Measurements from ENCODE around the gene COPS3. TPM values are rescaled to one million over a fixed set of nuclear protein-coding genes. Genes with fewer than 3 reads are reported as not detected.

The COPS3 gene
- total RNA-seq, 1 experiment from 2014 or later, result 73.6 TPM

DNA sequence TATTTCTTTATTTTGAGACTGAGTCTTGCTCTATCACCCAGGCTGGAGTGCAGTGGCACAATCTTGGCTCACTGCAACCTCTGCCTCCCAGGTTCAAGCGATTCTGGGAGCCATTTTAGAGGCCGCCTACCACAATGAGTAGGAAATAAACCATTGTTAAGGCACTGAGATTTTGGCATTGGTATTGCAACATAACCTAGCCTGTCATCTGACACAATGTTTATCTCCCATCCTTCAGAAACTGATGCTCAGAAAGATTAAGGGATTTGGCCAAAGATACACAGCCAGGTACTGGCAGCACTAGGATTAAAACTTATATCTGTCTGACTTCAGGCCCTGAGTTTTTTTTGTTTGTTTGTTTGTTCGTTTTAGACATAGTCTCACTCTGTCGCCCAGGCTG lies 8.0 kb upstream of the COPS3 start:
- POLR2A ChIA-PET, result no interaction called here
- CTCF ChIA-PET, result no interaction called here
- H3K36me3 ChIP-seq (ENCODE audit: control insufficient read depth, insufficient read depth, low read length), result no peaks in the 10 kb centered on the region
- no peaks in the 10 kb centered on the region for H3K4me1 ChIP-seq (ENCODE audit: control insufficient read depth, insufficient read depth, low read length)
- in situ Hi-C loops (cut with HindIII; ENCODE audit: low pct_unique_long_range_greater_than_20kb, low sequenced_read_pairs) (no loop called here), intact Hi-C loops (cut with micrococcal nuclease; ENCODE audit: unreplicated experiment) (no loop called here)
- BruUV-seq (replicated peaks), result no TSS peak
- TF ChIP-seq TCF7L2 (IDR thresholded peaks at IDR 0.05; ENCODE audit: low read depth, low read length) (no peak), POLR2AphosphoS5 (IDR thresholded peaks at IDR 0.05; ENCODE audit: low read depth, low read length) (no peak), SIN3A (IDR thresholded peaks at IDR 0.05; ENCODE audit: borderline replicate concordance, insufficient read depth, low read depth, low read length) (no peak)
- TF ChIP-seq, protein P1, sequence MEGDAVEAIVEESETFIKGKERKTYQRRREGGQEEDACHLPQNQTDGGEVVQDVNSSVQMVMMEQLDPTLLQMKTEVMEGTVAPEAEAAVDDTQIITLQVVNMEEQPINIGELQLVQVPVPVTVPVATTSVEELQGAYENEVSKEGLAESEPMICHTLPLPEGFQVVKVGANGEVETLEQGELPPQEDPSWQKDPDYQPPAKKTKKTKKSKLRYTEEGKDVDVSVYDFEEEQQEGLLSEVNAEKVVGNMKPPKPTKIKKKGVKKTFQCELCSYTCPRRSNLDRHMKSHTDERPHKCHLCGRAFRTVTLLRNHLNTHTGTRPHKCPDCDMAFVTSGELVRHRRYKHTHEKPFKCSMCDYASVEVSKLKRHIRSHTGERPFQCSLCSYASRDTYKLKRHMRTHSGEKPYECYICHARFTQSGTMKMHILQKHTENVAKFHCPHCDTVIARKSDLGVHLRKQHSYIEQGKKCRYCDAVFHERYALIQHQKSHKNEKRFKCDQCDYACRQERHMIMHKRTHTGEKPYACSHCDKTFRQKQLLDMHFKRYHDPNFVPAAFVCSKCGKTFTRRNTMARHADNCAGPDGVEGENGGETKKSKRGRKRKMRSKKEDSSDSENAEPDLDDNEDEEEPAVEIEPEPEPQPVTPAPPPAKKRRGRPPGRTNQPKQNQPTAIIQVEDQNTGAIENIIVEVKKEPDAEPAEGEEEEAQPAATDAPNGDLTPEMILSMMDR (IDR thresholded peaks at IDR 0.05), result no peak
- TF ChIP-seq, protein P2, sequence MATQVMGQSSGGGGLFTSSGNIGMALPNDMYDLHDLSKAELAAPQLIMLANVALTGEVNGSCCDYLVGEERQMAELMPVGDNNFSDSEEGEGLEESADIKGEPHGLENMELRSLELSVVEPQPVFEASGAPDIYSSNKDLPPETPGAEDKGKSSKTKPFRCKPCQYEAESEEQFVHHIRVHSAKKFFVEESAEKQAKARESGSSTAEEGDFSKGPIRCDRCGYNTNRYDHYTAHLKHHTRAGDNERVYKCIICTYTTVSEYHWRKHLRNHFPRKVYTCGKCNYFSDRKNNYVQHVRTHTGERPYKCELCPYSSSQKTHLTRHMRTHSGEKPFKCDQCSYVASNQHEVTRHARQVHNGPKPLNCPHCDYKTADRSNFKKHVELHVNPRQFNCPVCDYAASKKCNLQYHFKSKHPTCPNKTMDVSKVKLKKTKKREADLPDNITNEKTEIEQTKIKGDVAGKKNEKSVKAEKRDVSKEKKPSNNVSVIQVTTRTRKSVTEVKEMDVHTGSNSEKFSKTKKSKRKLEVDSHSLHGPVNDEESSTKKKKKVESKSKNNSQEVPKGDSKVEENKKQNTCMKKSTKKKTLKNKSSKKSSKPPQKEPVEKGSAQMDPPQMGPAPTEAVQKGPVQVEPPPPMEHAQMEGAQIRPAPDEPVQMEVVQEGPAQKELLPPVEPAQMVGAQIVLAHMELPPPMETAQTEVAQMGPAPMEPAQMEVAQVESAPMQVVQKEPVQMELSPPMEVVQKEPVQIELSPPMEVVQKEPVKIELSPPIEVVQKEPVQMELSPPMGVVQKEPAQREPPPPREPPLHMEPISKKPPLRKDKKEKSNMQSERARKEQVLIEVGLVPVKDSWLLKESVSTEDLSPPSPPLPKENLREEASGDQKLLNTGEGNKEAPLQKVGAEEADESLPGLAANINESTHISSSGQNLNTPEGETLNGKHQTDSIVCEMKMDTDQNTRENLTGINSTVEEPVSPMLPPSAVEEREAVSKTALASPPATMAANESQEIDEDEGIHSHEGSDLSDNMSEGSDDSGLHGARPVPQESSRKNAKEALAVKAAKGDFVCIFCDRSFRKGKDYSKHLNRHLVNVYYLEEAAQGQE (IDR thresholded peaks at IDR 0.05; ENCODE audit: insufficient read depth in 1 of 2, low read depth in 2 of 2, low read length in 1 of 2), result no peak
- H3K27ac ChIP-seq (ENCODE audit: low read length), result no peak overlapping the region
- no peaks in the 10 kb centered on the region for H3K9me3 ChIP-seq (ENCODE audit: control insufficient read depth, insufficient read depth, low read depth, low read length)
- DNase-seq (ENCODE audit: low read depth, low spot score), result no peak
- H3K4me3 ChIP-seq (ENCODE audit: low read depth in 2 of 2, low read length in 2 of 2), result no peak overlapping the region
- no peak for ATAC-seq
- H3K27me3 ChIP-seq (ENCODE audit: control insufficient read depth, insufficient read depth, low read length), result no peaks in the 10 kb centered on the region

DNA sequence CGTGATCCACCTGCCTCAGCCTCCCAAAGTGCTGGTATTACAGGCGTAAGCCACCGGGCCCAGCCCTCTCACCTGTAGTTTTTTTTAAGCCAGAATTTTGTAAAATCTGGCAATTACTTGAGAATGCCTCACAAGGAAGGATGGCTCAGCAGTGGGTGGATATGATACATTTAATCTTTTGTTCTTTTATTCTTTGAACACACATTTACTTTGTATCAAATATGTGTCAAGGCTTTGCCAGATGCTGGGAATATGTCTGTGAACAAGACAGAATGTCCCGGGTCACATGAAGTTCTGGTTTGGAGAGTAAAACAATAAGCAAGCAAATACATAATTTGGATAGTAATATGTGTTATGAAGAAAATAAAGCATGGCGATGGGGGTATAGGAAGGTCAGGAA lies 4.9 kb upstream of the COPS3 start:
- POLR2A ChIA-PET, result no interaction called here
- TF ChIP-seq, protein P1 (IDR thresholded peaks at IDR 0.05), result no peak
- no peak for TF ChIP-seq POLR2AphosphoS5 (IDR thresholded peaks at IDR 0.05; ENCODE audit: low read depth, low read length)
- no peak for TF ChIP-seq SIN3A (IDR thresholded peaks at IDR 0.05; ENCODE audit: borderline replicate concordance, insufficient read depth, low read depth, low read length)
- TF ChIP-seq TCF7L2 (IDR thresholded peaks at IDR 0.05; ENCODE audit: low read depth, low read length), result no peak
- TF ChIP-seq, protein P2 (IDR thresholded peaks at IDR 0.05; ENCODE audit: insufficient read depth in 1 of 2, low read depth in 2 of 2, low read length in 1 of 2), result no peak
- in situ Hi-C loops (cut with HindIII; ENCODE audit: low pct_unique_long_range_greater_than_20kb, low sequenced_read_pairs), result no loop called here
- no peak for DNase-seq (ENCODE audit: low read depth, low spot score)
- CTCF ChIA-PET, result no interaction called here
- Histone ChIP-seq H3K36me3 (ENCODE audit: control insufficient read depth, insufficient read depth, low read length) (no peaks in the 10 kb centered on the region), H3K27me3 (ENCODE audit: control insufficient read depth, insufficient read depth, low read length) (no peaks in the 10 kb centered on the region), H3K4me3 (ENCODE audit: low read depth in 2 of 2, low read length in 2 of 2) (no peak overlapping the region), H3K27ac (ENCODE audit: low read length) (no peak overlapping the region), H3K9me3 (ENCODE audit: control insufficient read depth, insufficient read depth, low read depth, low read length) (no peaks in the 10 kb centered on the region), H3K4me1 (ENCODE audit: control insufficient read depth, insufficient read depth, low read length) (no peaks in the 10 kb centered on the region)
- intact Hi-C loops (cut with micrococcal nuclease; ENCODE audit: unreplicated experiment), result no loop called here
- no peak for ATAC-seq
- no TSS peak for BruUV-seq (replicated peaks)

Measured in Panc1 (cell line).